HG03575 (cell line): Measurements from ENCODE around the gene DSCAML1.

Experiments used
- ATAC-seq: cut with Tn5 transposase; IDR thresholded peaks from one replicate; pipeline ENCODE4 v1.9.1; 2021; ENCODE audit not compliant: unreplicated experiment, insufficient number of reproducible peaks, low FRiP score; ENCODE audit errors: extremely low read depth

Gene DSCAML1

DNA sequence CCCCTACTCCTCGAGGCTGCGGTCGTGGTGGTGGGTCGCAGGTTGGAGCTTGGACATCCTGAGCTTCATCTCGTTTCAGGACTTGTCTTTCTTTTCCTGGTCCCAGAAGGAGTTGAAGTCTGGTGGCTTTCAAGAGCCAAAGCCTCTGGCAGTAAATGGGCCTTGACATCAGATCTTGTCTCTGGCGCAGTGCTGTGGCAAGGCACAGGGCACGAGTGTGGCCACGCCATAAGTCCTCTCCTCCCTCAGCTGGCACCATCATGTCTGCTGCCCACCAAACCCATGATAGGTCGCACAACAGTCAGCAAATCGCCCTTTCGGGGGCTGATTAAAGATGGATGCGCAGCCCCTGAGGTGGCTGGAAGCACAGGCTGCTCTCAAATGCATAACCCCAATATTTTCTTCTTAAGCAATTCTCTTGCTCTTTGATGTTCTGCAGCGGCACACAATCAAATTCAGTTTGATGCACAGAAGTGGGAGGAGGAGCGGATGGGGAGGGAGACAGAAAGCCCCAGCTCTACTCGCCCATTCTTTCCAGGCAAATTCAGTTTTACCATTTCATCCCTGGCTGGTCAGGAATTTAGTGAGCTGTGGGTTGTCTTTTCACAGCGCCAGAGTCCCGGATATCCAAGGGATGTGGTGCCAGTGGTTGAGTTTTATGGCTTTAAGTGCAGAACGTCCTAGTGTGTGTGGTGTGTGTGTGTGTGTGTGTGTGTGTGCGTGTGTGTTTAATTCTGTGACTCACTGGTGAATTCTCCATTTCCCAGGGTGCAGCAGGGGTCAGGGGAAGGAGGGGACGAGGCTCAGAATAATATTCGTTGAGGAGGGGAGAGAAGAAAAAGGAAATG is 162.0 kb downstream of the DSCAML1 start:
- no peak for ATAC-seq

DNA sequence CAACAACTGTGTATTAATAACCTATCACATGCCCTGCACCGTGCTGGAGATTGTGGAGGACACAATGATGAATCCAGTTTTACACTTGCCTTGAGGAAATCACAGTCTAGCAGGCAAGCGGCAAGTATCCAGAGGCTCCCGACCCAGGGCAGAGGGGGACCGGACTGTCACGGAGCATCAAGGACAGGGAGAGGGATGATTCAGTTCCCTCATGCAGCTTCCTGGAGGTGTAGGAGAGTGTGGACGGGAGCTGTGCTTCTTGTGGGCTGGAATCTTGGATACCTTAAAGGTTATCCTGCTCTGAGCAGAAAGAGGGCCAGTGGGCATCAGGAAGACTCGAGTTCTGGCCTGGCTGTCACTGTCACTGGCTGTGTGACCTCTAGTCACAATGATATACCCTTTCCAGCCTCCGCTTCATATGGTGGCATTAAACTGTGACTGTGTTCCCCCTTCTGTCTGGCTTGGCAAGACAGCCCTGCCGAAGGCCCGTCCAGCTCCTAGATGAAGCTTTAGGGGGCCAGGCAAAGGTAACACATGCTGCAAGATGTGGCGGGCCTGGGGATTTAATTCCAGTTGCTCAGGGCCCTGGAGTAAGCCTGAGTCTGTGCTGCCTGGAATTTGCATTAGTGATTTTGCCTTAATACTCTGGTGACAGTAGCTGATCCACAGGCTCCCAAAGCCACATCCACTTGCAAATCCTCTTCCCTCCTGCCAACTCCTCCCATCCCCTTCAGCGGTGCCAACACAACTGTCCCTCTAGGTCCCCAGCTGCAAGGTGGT is 162.8 kb downstream of the DSCAML1 start:
- ATAC-seq, result no peak

DNA sequence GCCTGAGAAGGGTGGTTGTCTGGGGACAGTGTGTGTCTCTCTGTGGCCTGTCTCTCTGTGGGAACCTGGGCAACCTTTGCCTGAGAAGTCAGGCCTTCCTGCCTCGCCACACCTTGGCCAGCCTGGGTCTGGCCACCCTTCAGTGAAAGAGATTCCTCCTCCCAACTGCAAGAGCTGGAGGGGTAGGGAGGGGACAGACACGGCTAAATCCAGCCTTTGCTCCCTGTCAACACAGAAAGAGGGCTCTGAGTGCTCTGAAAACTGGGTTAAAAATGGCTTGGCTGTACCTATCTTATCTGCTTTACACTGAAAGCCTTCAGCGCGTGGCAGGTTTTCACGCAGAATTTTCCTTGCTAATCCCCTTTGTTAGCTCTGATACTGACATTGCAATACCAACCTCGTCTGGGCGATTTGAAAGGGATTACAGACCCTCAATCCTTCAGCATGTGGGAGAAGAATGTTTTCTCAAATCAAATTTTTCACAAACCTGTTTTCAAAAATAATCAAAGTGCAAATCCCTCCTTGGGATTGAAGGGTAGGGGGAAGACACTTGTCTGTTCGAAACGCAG is 163.7 kb downstream of the DSCAML1 start:
- no peak for ATAC-seq

DNA sequence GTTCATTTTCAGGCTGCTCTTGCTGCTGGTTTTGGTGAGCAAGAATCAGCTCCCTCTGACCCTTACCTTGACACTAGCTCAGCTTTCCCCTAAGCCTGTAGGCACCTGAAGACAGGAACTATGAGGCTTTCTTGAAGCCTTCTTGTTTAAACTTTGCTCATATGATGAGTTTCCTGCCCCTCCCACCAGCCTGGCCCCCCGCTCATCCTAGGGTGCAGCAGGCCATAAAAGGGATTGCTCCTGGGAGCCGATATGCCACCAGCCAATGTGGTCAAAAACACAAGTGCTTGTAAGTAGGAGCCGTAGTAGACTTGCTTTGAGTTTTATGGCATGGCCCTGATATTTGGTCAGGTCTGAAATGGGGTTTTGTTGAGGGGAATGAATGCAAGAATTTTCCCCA is 164.7 kb downstream of the DSCAML1 start:
- ATAC-seq, result no peak

DNA sequence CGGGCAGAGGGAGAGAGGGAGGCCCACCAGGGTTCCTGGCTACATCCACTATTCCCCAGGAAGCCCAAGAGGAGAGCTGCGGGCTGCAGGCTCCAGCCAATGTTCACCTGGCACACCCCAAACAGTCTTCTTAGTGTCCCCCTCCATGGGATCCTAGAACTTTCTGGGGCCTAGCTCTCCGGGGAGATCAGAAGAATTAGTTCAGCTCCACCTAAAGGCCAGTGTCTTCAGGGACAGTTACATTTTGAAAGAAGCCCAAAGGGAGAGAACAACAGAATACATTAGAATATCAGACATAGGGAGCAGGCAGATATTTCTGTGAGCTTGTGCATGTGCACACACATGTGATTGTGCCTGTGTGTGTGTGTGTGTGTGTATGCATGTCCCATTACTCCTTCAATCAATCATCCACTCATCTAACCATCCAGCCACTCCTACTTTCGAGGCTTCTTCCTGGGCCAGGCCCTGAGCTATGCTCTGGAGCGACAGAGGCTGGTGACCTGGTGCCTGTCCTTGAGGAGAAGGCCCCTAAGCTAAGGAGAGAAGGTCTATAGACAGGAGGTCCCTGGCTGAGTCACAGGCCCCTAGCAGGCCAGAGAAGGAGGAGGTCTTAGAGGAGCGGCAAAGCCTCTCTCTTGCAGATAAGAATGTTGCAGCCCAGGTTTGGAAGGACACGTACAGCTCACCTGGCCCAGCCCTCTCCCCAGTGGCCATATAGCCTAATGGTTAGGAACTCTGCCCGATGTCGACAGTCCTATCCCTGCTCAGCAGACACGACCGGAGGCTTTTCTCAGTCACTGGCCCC is 165.5 kb downstream of the DSCAML1 start:
- no peak for ATAC-seq

DNA sequence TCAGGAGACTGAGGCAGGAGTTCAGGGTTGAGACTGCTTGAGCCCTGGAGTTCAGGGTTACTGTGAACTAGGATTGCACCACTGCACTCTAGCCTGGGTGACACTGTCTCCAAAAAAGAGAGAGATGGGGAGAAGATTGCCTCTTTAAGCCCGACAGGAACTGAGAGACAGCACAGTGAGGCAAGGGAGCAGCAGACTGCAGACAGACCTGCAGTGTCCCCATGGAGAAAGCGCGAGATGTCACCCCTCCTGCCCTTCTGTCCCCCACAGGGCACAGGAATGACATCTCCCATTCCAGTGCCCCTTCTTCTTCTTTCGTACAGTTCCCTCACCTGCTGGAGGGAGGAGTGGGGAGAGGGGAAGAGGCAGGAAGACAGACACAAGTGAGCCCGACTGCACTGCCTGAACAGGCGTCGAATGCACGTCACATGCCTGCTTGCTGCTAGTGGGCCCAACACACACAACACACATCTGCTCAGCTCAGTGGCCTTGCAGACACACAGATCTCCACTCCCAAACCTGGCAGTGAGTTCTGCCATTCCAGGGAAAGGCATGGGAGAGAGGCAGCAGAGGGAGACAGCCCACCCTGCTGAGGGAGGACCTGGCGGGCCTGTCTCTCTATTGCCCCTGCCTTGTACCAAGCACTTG is 167.0 kb downstream of the DSCAML1 start:
- no peak for ATAC-seq

DNA sequence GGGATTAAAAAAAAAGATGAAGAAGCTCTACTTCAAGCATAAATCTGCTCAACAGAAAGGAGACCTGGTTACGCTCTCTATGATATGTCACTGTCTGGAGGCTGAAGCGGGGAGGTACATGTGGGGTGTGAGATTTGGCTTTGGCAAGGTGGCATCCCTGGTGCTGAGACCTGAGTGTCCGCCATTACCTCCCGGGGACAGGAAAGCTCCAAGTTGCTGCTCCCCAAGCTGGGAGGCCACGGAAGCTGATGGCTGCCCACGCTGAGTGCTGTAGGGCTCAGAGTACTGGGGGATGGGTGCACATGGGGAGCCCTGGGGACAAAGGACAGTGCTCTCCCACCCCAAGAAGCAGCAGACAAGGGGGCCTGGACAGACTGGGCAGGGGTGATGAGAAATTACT is 167.9 kb downstream of the DSCAML1 start:
- ATAC-seq, result no peak

DNA sequence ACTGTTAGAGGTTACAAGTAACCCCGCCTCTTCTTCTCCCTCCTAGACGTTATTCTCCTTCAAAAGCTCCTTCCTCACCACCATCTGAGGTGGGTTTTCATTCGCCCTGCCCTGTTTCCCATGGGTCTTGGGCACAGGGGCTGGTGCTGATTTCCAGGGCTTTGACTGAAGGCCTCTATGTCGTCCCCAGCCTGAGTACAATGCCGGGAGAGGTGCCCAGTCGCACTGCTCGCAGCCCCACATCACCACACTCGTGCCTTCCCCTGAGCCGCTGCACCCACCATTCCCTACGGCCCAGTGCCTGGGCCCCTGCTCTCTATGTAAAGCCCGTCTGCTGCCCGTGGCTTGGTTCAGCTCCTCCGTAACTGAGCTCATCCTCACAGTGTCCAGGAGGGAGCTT is 169.8 kb downstream of the DSCAML1 start:
- no peak for ATAC-seq

DNA sequence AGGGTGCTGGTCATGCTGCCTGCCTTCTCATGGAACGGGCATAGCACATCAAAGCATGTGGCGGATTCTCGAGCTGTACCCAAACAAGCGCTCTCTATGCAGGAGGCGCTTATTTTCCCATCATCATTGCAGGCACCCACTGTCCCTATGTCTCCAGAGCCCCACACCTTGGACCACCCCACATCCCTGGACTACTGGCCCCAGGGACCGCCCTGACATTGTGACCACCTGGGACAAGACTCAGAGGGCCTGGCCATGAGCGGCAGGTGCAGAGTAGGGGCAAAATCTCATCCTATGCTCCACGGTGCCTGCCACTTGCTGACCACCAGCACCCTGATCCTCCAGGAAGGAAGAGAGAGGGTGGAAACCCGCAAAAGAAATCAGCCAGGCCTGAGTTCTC is 170.4 kb downstream of the DSCAML1 start:
- ATAC-seq, result no peak

DNA sequence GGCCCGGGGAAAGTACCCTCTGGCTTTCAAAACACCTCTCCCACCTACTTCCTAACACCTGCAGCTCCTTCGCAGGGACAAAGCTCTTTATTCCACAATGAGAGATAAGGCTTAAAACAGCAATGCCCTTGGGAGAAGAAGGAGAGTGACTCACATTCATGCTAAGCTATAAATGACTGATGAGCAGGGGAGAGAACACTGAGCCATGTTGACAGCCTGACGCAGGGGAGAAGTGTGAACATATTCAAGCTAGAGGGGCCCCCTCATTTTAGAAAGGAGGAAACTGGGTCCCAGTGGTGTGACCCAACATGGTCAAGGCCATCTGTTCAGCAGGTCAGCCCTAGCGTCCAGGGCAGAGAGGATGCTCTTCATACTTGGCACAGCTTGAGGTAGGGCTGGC is 171.8 kb downstream of the DSCAML1 start:
- no peak for ATAC-seq

DNA sequence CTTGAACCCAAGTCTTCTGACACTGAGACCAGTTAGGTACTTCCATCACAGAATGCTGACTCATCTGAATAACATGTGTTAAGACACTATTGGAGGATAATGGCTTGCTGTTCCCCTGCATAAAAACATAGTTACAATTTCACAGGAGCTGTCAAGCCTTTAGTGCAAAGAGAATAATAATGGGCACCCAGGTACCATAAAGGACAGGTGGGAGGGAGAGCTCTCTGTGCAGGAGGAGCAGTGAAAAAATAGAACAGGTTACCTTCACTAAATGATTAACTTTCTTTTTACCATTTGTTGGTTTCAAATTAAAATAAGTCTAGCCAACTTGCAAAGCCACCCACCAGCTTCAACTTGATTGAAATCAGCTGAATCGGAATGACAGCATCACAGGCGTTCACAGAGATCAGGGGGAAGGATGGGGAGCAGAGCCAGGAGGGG is 173.2 kb downstream of the DSCAML1 start:
- no peak for ATAC-seq

DNA sequence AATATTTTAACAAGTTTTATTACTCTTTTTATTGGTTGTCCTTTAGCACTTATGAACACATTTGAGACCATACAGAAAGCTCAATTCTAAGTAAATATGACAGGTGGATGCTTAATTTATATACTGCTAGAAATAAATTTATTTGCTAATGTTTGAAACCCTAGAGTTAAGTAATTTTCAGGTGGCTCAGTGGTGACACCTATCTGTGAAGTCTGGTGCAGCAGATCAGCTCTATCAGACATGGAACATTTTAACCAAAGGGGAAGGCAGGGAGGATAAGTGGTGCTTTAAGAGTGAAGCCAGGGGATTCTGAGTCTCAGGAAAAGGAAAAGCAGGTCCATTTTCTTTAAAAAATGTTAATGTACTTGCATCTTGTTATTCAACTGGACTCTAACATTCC is 175.8 kb downstream of the DSCAML1 start:
- ATAC-seq, result no peak

DNA sequence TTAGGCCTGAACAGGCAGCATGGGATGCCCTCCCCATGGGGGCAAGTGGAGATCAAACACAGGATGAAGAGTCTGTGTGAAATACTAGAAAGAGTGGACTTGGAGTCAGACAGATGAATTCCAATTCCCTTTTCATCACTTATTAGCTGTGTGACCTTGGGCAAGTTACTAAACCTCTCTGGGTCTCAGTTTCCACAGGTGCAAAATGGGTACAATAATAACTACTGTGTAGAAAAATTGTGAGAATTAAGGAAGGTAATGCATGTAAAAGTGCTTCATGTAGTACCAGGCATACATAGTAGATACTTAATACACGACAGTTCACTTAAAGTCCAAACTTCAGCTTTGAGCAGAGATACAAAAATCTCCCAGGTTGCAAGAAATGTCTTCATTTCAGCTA is 176.4 kb downstream of the DSCAML1 start:
- no peak for ATAC-seq

DNA sequence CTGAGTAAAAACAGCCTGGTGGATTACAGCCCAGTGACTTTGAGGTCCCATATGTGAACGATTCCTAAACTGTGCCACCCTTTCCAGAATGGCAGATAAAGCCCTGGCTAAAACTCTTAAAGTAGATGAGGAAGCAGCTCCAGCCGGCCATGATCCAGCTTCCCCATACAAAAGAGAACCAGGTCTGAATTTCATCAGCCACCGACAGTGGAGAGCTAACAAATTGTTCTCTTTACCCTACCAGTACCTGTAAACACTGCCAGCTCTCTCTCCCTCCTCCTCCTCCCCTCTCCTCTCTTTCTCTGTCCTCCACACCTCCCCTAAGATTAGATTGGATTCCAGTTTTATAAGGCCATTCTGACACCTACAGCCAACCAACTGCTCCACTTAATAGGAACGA is 176.9 kb downstream of the DSCAML1 start:
- ATAC-seq, result no peak

DNA sequence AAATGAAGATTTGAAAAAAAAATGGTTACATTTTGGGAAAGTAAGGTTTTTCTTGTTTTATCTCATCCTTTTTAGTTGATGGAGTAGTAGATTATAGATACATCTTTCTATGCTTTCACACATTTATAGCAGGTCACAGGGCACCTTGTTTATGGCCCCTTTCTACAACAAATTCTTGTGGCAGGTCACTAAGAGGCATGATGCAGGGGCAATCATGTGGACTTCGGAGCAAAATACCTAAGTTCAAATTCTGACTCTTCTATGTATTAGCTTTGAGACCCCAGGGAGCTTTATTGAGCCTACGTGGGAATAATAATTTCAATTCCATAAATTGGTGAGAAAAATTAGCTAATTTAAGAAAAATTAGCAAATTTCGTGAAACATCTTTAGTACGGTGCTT is 177.4 kb downstream of the DSCAML1 start:
- ATAC-seq, result no peak

DNA sequence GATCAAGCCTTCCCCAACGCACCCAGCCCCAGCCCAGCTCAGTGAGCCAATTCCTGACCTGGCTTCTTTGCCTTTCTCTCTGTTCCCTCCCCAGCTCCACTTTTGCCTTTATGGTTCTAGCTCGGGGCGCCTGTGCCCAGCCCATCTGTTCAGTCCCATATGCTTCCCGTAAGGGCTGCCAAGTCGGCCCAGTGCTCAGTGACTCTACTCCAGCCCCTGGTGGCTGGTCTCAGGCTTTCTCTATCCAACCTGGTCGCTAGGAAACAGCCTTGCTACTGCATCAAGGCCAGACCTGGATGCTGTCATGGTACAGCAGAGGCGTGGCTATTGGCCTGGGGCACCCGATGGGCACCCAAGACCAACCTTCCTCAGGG is 178.0 kb downstream of the DSCAML1 start:
- ATAC-seq, result no peak

DNA sequence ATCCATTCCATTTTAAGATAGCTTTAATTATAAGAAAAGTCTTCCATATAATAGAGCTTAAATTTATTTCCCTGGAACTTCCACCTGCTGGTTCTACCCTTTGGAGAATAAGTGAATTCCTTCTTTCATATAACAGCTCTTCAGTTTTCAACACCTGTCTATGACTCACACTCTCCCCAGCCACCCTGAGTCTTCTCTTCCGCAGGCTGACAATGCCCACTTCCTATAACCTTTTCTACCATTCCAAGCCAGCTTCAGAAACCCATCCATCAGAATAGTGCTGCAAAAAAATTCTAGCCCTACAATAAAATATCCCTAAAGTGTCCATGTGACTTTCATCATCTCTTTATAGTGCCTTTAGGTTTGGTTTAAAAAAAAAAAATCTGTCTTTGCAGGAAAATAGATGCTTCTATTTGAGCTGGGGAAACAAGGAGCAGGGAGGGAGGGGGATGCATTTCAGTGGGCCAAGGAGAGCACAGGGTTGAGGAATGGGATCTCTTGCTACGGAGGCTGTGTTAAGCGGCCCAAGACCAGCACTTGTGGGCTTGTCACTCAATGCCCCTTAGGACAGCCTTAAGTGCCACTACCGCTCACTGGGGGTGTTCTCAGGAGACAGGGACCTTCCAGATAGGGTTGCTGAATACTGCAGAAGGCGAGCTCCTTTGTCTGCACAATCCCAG is 178.6 kb downstream of the DSCAML1 start:
- ATAC-seq, result no peak

DNA sequence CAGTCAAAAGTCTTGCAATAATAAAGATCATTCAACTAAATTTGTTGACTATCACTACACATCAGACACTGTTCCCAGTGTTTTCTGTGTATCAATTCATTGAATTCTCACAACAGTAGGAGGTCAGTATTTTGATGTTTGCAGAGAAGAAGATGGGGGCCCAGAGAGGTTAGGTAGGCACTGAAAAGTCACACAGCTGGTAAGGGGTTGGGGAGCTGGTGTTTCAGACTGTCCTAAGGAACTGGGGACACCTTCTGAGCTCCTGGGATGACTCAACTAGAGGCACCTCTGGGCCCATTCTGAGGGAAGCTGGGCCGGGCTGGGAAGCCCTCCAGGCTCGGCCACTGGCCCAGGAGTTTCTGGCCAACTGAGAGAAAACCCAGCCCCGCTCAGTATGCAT is 180.0 kb downstream of the DSCAML1 start:
- ATAC-seq, result no peak
